Mucosa of descending colon (tissue), 3 donors: Measurements from ENCODE around the gene PCDHGB3. TPM values are rescaled to one million over a fixed set of nuclear protein-coding genes. Genes with fewer than 3 reads are reported as not detected.
"Not testable (repeated sequence)": the region's sequence is repeated elsewhere in the genome, so short reads cannot be mapped to it uniquely, and the experiment has no call there.

ENCODE experiments used
- ATAC-seq: fragments of 200-7000 bp; cut with Tn5 transposase; one replicate; pipeline ENCODE4 v1.9.1; 2020; ENCODE audit warnings: mild to moderate bottlenecking, moderate library complexity
- DNase-seq, 3 donors: peaks; one replicate each; pipeline ENCODE4 v3.0.0-alpha.2; 2020
- H3K36me3 ChIP-seq: fragments of 200-600 bp; one replicate; pipeline ENCODE4 v1.8.0; 2021; ENCODE audit warnings: low read depth, mild to moderate bottlenecking
- H3K4me1 ChIP-seq: fragments of 200-600 bp; one replicate; pipeline ENCODE4 v1.8.0; 2021; ENCODE audit warnings: low read depth, mild to moderate bottlenecking
- H3K4me3 ChIP-seq: fragments of 200-600 bp; one replicate; pipeline ENCODE4 v1.8.0; 2021; ENCODE audit warnings: mild to moderate bottlenecking
- H3K9me3 ChIP-seq: fragments of 200-600 bp; one replicate; pipeline ENCODE4 v1.8.0; 2021; ENCODE audit warnings: mild to moderate bottlenecking
- intact Hi-C, 2 donors: fragments of 100-400 bp; cut with DNase I in 1 of 2; cut with micrococcal nuclease in 1 of 2; formaldehyde crosslinking; loops; one replicate each; pipeline versions ENCODE4 v1.11.0 to v1.11.1; 2022; cut with DNase I, micrococcal nuclease
- total RNA-seq, 3 donors: library from RNA; stranded (reverse); fragmentation: NEBNext Ultra II Directional in 2 of 3; extraction: Animal tissue kit (Norgen Biotek cat#: 25700) in 2 of 3; gene quantifications; one replicate each; pipeline versions ENCODE4 v1.2.1 to v1.2.4, GENCODE V29; 2021 to 2023
- TF ChIP-seq, protein P1 (sequence below): fragments of 200-600 bp; IDR thresholded peaks from one replicate; pipeline ENCODE4 v1.8.0; 2022; ENCODE audit warnings: antibody characterized with exemption, mild to moderate bottlenecking
- donor health status: DM: no; HTN: no; CAD: no; lungs with moderate emphysema.
- donor health status: DM: no; HTN: no; CAD: no.
- donor health status: DM: no; HTN: yes; CAD: no.

The PCDHGB3 gene
- total RNA-seq, 3 donors from 2014 or later = 2.0 to 6.3 (median 2.0) TPM

DNA sequence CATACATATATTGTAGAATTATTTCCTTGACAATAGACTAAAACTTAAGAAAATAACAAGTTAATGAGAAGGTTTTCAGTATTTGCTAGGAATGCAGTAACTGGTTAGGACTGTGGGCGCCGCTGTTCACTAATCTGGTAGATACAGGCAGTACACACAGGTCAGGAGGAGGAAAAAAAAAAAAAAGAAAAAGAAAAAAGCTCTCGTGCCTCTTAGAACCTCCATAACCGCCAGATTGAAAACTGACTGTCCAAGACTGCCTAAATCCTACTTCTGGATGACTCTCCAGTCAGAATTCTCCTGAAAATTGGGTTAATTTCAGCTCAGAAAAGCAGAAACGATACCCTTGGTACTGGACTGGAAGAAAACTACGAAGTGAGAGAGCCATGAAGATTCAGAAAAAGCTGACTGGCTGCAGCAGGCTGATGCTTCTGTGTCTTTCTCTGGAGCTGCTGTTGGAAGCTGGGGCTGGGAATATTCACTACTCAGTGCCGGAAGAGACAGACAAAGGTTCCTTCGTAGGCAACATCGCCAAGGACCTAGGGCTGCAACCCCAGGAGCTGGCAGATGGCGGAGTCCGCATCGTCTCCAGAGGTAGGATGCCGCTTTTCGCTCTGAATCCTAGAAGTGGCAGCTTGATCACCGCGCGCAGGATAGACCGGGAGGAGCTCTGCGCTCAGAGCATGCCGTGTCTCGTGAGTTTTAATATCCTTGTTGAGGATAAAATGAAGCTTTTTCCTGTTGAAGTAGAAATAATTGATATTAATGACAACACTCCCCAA, 39.6 kb upstream of the PCDHGB3 start, which contains the start of gene PCDHGA1:
PCDHGA1 (plus strand) TSS at position 216 of the 782 bp plus-strand sequence.
- H3K4me1 ChIP-seq = no peaks in the 10 kb centered on the region
- no peaks in the 10 kb centered on the region for H3K36me3 ChIP-seq
- H3K9me3 ChIP-seq = peaks cover 36% of the 10 kb centered on the region
- ATAC-seq = peak; percentile 42
- intact Hi-C loops = no loop called here
- H3K4me3 ChIP-seq = no peak within 1 kb of the TSS
- peak in 1 of 3 donors; percentile 35 for DNase-seq
- TF ChIP-seq, protein P1, sequence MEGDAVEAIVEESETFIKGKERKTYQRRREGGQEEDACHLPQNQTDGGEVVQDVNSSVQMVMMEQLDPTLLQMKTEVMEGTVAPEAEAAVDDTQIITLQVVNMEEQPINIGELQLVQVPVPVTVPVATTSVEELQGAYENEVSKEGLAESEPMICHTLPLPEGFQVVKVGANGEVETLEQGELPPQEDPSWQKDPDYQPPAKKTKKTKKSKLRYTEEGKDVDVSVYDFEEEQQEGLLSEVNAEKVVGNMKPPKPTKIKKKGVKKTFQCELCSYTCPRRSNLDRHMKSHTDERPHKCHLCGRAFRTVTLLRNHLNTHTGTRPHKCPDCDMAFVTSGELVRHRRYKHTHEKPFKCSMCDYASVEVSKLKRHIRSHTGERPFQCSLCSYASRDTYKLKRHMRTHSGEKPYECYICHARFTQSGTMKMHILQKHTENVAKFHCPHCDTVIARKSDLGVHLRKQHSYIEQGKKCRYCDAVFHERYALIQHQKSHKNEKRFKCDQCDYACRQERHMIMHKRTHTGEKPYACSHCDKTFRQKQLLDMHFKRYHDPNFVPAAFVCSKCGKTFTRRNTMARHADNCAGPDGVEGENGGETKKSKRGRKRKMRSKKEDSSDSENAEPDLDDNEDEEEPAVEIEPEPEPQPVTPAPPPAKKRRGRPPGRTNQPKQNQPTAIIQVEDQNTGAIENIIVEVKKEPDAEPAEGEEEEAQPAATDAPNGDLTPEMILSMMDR = no peak

- peaks cover 47% of the 10 kb centered on the region for H3K9me3 ChIP-seq
- H3K36me3 ChIP-seq, DNase-seq, intact Hi-C loops, ATAC-seq, H3K4me1 ChIP-seq, H3K4me3 ChIP-seq: not testable (repeated sequence)
Observed at GRCh38 chr5:141332571-141332970, 37.5 kb upstream of the PCDHGB3 start.

DNA sequence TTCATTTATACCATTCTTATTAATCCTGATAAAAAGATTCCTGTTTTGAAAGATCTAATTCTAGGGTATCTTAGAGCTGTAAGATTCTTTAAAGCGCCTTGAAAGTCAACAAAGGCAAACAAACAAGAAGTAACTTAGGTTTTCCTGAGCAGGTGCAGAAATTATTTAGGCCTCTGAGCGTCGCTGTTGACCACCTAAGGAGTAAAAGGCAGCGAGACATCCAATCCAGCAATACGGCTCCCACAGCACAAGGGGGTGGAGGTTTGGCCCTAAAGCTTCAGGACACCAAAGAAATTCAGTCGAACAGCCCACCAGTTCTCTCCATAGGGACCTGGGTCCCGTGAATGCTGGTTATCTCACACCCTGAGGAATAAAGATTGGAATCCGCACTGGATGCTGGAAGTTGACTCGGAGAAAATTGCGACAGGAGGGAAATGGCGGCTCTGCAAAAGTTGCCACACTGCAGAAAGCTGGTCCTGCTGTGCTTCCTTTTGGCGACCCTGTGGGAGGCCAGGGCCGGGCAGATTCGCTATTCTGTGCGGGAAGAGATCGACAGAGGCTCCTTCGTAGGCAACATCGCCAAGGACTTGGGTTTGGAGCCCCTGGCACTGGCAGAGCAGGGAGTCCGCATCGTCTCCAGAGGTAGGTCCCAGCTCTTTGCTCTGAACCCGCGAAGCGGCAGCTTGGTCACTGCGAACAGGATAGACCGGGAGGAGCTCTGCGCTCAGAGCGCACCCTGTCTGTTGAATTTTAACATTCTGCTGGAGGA, 31.3 kb upstream of the PCDHGB3 start, which contains the start of gene PCDHGA2:
PCDHGA2 (plus strand) TSS at position 223 of the 769 bp plus-strand sequence.
- H3K36me3 ChIP-seq = no peaks in the 10 kb centered on the region
- peaks cover 58% of the 10 kb centered on the region for H3K9me3 ChIP-seq
- intact Hi-C loops = no loop called here
- TF ChIP-seq, protein P1 = no peak
- H3K4me3 ChIP-seq = no peak within 1 kb of the TSS
- ATAC-seq = no peak
- H3K4me1 ChIP-seq = no peaks in the 10 kb centered on the region
- DNase-seq = no peak

DNA sequence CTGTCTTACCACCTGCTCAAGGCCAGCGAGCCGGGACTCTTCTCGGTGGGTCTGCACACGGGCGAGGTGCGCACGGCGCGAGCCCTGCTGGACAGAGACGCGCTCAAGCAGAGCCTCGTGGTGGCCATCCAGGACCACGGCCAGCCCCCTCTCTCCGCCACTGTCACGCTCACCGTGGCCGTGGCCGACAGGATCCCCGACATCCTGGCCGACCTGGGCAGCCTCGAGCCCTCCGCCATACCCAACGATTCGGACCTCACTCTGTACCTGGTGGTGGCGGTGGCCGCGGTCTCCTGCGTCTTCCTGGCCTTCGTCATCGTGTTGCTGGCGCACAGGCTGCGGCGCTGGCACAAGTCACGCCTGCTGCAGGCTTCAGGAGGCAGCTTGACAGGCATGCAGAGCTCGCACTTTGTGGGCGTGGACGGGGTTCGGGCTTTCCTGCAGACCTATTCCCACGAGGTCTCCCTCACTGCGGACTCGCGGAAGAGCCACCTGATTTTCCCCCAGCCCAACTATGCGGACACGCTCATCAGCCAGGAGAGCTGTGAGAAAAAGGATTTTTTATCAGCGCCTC, 29.2 kb upstream of the PCDHGB3 start:
- H3K4me3 ChIP-seq, DNase-seq, H3K36me3 ChIP-seq, ATAC-seq, H3K4me1 ChIP-seq, intact Hi-C loops: not testable (repeated sequence)
- peaks cover 76% of the 10 kb centered on the region for H3K9me3 ChIP-seq

DNA sequence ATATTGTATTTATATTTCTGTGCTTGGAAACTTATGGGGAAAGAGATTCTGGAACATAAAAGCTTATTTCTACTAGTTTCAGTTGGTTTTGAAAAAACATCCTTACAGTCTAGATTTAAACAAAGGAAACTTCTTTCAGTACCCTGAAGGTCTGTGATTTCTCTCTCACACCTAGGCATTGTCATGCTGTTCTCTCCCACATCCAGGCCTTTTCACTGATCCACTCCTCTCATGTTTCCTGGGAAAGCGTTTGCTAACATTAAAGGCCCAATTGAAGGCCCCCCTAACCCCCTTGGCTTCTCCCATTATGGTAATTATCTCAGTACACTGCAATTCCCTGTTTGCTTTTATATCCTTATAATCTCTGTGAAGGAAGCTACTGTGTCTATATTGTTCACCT, 27.3 kb upstream of the PCDHGB3 start:
- TF ChIP-seq, protein P1 = no peak
- intact Hi-C loops = no loop called here
- DNase-seq = no peak
- H3K4me3 ChIP-seq = no peak overlapping the region
- no peaks in the 10 kb centered on the region for H3K36me3 ChIP-seq
- no peak for ATAC-seq
- H3K4me1 ChIP-seq = no peaks in the 10 kb centered on the region
- H3K9me3 ChIP-seq = peaks cover 80% of the 10 kb centered on the region

GRCh38 chr5:141343242-141343952, 26.6 kb upstream of the PCDHGB3 start, which contains the start of gene PCDHGA3:
PCDHGA3 (plus strand) TSS chr5:141343829; CDS start chr5:141344034, 205 bp downstream.
- Histone ChIP-seq H3K4me3 (no peak within 1 kb of the TSS), H3K9me3 (peaks cover 82% of the 10 kb centered on the region), H3K36me3 (no peaks in the 10 kb centered on the region), H3K4me1 (no peaks in the 10 kb centered on the region)
- TF ChIP-seq, protein P1 = no peak
- intact Hi-C loops = no loop called here
- no peak for DNase-seq
- ATAC-seq = no peak
